GM19328 (cell line): ENCODE results near the gene DNAJC7.
"Not testable (repeated sequence)": the region's sequence is repeated elsewhere in the genome, so short reads cannot be mapped to it uniquely, and the experiment has no call there.

Source experiments
- ATAC-seq: cut with Tn5 transposase; IDR thresholded peaks from one replicate; pipeline ENCODE4 v1.9.1; 2021; ENCODE audit warnings: mild to moderate bottlenecking, moderate library complexity; ENCODE audit not compliant: unreplicated experiment

DNAJC7 gene

GRCh38 chr17:42013740-42014139 is 3.5 kb downstream of the DNAJC7 start:
- not testable (repeated sequence) for ATAC-seq

GRCh38 chr17:42012363-42012762 is 4.9 kb downstream of the DNAJC7 start:
- not testable (repeated sequence) for ATAC-seq

GRCh38 chr17:42010898-42011516 is 6.2 kb downstream of the DNAJC7 start:
- no peak for ATAC-seq

- ATAC-seq = not testable (repeated sequence)
Observed at GRCh38 chr17:42010266-42010680, 7.0 kb downstream of the DNAJC7 start.

- ATAC-seq = no peak
Observed at GRCh38 chr17:42009170-42009569, 8.1 kb downstream of the DNAJC7 start.

GRCh38 chr17:42005166-42005565 is 12.1 kb downstream of the DNAJC7 start:
- ATAC-seq = no peak

- ATAC-seq = no peak
Observed at GRCh38 chr17:42002792-42003301, 14.4 kb downstream of the DNAJC7 start.

- no peak for ATAC-seq
Observed at GRCh38 chr17:42002175-42002791, 15.0 kb downstream of the DNAJC7 start.

GRCh38 chr17:42001729-42002128 is 15.5 kb downstream of the DNAJC7 start:
- ATAC-seq = no peak

GRCh38 chr17:42000413-42001133 is 16.7 kb downstream of the DNAJC7 start:
- no peak for ATAC-seq

- ATAC-seq = no peak
Observed at GRCh38 chr17:41998497-41998896, 18.7 kb downstream of the DNAJC7 start.

GRCh38 chr17:41996855-41997164 is 20.4 kb downstream of the DNAJC7 start:
- ATAC-seq = no peak

GRCh38 chr17:41992576-41992975 is 24.7 kb downstream of the DNAJC7 start:
- ATAC-seq = no peak

- no peak for ATAC-seq
Observed at GRCh38 chr17:41989702-41990419, 27.4 kb downstream of the DNAJC7 start.

- ATAC-seq = no peak
Observed at GRCh38 chr17:41988418-41988817, 28.8 kb downstream of the DNAJC7 start.

- no peak for ATAC-seq
Observed at GRCh38 chr17:41987642-41988041, 29.6 kb downstream of the DNAJC7 start.

GRCh38 chr17:41986634-41987033 is 30.6 kb downstream of the DNAJC7 start:
- no peak for ATAC-seq

- no peak for ATAC-seq
Observed at GRCh38 chr17:41985919-41986318, 31.3 kb downstream of the DNAJC7 start.

- no peak for ATAC-seq
Observed at GRCh38 chr17:41984454-41984853, 32.8 kb downstream of the DNAJC7 start.

GRCh38 chr17:41982026-41982760 is 35.0 kb downstream of the DNAJC7 start:
- no peak for ATAC-seq

- no peak for ATAC-seq
Observed at GRCh38 chr17:41977991-41978390, 39.2 kb downstream of the DNAJC7 start.
